PC-9 (cell line): ENCODE data around the gene RO60.

Experiments used
- EZH2 ChIP-seq: fragments of 200-600 bp; sonication (generic); IDR thresholded peaks from 2 replicates; pipeline ENCODE4 v1.8.0; 2017; ENCODE audit warnings: antibody characterized with exemption, low read depth
- TF ChIP-seq, protein P1 (sequence below): fragments of 200-600 bp; sonication (generic); conservative IDR thresholded peaks from 2 replicates; pipeline ENCODE4 v1.6.1; 2017; ENCODE audit warnings: mixed run types, antibody characterized with exemption, mild to moderate bottlenecking, moderate library complexity

DNA sequence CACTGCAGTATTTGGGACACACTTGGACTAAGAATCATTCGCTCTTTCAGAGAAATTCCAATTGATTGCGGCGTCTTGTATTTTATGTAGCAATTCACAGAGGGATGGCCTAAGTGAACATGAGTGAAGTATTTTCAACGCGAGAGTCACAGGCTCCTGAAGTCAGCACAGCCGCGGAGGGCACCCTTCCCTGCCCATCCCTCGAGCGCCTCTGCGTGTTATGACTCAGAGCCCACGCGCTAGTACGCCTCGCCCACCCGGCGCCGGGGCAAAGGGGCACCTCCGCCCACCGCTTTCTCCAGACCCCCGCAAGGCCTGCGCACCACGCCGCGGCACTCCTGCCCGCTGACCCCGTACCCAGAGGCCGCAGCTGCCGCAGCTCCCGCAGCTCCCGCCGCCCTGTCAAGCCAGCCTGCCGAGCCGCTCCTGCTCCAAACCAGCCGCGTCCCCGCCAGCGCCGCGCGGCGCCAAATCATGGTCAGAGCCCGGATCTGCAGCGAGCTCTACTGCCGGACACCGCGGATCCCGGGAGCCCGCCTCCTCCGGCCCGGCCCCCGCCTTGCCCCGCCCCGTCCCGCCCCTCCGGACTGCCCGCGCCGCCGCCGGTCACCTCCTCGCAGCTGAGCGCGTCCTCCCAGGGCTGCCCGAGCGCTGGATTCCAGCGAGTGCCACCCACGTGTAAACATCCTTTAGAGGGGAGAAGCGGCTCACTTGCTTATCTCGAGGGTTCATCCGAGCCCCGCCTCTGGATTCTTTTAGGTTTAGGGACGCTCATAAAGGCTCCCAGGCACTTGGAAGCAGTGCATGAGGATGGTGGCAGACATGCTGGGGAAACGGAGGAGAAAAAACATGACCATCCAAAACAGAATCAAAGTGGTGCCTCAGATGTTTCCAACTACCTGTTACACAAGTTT lies 45.8 kb downstream of the RO60 start, which contains the start of gene GLRX2:
- TF ChIP-seq, protein P1, sequence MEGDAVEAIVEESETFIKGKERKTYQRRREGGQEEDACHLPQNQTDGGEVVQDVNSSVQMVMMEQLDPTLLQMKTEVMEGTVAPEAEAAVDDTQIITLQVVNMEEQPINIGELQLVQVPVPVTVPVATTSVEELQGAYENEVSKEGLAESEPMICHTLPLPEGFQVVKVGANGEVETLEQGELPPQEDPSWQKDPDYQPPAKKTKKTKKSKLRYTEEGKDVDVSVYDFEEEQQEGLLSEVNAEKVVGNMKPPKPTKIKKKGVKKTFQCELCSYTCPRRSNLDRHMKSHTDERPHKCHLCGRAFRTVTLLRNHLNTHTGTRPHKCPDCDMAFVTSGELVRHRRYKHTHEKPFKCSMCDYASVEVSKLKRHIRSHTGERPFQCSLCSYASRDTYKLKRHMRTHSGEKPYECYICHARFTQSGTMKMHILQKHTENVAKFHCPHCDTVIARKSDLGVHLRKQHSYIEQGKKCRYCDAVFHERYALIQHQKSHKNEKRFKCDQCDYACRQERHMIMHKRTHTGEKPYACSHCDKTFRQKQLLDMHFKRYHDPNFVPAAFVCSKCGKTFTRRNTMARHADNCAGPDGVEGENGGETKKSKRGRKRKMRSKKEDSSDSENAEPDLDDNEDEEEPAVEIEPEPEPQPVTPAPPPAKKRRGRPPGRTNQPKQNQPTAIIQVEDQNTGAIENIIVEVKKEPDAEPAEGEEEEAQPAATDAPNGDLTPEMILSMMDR, result no peak
- no peak for TF ChIP-seq EZH2
